GM12873 (cell line): Measurements from ENCODE around the gene KCNRG.

Source experiments
- TF ChIP-seq, protein P1 (sequence below): IDR thresholded peaks from 2 replicates; pipeline ENCODE4 v1.5.1; 2012; ENCODE audit warnings: low read depth, mild to moderate bottlenecking, moderate library complexity, low read length, control low read depth; ENCODE audit not compliant: insufficient read depth; ENCODE audit errors: missing control alignments

KCNRG gene

DNA sequence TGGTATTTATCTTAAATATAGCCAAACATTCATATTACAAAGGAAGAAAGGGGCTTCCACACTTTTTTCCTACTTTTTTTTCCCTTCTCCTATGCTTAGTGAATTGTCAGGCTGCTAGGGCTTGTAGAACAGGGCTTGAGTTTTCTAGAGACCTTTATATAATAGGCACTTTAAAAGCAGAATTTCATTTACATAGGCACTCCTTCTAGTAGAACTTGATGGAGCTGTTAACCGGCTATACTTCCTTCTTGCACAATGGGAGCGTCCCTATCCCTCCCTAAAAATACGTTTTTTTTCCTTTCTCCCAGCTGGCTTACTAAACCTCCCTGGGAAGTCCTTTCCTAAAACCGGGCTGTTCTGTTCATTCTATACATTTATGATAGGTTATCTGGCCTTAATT is 17.3 kb upstream of the KCNRG start:
- TF ChIP-seq, protein P1, sequence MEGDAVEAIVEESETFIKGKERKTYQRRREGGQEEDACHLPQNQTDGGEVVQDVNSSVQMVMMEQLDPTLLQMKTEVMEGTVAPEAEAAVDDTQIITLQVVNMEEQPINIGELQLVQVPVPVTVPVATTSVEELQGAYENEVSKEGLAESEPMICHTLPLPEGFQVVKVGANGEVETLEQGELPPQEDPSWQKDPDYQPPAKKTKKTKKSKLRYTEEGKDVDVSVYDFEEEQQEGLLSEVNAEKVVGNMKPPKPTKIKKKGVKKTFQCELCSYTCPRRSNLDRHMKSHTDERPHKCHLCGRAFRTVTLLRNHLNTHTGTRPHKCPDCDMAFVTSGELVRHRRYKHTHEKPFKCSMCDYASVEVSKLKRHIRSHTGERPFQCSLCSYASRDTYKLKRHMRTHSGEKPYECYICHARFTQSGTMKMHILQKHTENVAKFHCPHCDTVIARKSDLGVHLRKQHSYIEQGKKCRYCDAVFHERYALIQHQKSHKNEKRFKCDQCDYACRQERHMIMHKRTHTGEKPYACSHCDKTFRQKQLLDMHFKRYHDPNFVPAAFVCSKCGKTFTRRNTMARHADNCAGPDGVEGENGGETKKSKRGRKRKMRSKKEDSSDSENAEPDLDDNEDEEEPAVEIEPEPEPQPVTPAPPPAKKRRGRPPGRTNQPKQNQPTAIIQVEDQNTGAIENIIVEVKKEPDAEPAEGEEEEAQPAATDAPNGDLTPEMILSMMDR: no peak

DNA sequence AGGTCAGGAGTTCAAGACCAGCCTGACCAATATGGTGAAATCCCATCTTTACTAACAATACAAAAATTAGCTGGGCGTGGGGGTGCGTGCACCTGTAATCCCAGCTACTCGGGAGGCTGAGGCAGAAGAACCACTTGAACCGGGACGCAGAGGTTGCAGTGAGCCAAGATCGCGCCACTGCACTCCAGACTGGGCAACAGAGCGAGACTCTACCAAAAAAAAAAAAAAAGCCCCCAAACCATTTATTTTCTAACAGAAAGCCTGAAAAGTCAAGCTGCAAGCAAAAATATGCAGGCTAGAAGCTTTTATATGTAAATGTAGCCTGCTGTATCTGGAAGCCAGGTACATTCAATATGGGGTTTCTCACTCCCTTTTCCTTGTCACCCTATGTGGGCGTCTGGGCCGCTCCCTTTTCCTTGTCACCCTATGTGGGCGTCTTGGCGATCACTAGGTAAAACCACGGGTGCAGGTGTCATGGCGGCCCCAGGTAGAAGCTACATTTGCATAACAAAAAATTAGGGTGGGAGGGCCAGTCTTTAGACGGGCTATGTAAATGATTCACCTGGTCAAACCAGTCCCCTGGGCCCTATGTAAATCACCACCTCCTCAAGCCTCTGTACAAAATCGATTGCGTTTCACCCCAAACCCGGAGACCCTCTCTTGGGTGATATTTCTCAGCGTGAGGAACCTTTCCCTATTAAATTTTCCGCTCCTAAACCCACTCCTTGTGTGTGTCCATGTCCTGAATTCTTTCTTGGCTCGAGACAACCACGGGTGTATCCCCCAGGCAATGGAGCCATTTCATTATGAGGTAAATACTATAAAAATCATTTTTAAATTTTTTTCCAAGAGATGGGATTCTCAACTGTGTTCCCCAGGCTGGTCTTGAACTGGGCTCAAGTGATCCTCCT is 16.3 kb upstream of the KCNRG start:
- TF ChIP-seq, protein P1: no peak

DNA sequence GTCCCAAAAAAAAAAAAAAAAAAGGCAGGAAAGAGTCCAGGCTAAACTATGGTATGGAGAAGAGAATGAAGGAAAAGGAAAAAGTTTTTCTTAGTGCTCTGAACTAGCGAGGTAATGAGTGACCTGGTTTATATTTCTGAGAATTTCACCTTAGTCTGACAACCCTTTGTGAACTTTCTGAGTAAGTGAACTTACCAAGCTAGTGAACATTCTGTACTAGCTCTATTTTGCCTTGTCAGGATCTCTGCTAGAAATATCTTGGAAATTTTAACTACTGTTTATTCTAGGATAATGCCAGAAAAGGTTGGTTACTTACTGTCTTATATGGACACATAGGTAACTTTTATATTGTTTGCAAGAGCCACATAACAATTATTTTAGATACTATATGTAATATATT is 14.0 kb upstream of the KCNRG start:
- TF ChIP-seq, protein P1: no peak

DNA sequence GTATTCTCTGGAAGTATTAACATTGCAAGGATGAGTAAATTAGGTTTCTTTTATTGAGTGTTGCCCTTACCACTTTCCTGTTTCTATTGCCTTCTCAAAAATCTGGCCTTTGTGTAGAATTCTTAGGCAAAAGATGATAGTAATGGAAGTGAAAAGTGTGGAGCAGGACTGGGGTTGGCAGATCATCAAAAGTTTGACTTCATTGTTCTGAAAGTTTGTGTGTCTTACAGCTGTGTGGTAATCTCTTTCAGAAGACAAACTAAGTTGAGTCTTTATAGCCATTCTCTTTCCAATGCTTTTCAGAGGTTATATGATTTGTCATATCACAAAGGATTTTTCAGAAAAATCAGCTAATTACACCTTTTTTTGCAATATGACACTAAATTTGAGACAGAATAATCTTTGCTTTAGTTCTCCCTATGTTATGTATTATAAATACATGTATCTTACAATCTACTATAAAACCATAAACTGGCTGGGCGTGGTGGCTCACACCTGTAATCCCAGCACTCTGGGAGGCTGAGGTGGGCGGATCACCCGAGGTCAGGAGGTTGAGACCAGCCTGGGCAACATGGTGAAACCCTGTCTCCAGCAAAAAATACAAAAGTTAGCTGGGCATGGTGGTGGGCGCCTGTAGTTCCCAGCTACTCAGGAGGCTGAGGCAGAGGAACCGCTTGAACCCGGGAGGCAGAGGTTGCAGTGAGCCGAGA is 8.7 kb upstream of the KCNRG start:
- TF ChIP-seq, protein P1: no peak

DNA sequence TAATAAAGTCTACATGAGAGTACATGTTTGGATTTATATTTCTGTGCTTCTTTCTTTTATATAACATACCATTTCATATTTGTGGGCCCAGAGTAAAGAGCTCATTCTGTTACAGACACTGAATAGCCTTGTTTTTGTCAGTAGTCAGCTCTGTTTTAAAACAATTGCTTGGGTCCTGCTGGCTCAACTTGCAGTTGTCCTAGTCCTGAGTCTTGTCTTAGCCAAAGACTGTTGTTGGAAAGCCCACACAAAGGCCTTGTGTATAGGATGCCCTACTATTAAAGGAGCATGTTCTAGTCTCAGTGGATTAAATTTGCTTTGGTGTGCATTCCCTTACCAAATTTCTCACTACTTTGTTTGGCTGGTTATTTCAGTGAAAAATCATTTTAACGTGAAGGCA is 3.8 kb upstream of the KCNRG start:
- TF ChIP-seq, protein P1: no peak

DNA sequence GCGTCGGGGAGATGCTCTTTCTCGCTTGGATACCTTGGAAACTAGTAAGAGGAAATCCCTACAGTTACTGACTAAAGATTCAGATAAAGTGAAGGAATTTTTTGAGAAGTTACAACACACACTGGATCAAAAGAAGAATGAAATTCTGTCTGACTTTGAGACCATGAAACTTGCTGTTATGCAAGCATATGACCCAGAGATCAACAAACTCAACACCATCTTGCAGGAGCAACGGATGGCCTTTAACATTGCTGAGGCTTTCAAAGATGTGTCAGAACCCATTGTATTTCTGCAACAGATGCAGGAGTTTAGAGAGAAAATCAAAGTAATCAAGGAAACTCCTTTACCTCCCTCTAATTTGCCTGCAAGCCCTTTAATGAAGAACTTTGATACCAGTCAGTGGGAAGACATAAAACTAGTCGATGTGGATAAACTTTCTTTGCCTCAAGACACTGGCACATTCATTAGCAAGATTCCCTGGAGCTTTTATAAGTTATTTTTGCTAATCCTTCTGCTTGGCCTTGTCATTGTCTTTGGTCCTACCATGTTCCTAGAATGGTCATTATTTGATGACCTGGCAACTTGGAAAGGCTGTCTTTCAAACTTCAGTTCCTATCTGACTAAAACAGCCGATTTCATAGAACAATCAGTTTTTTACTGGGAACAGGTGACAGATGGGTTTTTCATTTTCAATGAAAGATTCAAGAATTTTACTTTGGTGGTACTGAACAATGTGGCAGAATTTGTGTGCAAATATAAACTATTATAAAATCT is 2.7 kb upstream of the KCNRG start:
- TF ChIP-seq, protein P1: no peak

DNA sequence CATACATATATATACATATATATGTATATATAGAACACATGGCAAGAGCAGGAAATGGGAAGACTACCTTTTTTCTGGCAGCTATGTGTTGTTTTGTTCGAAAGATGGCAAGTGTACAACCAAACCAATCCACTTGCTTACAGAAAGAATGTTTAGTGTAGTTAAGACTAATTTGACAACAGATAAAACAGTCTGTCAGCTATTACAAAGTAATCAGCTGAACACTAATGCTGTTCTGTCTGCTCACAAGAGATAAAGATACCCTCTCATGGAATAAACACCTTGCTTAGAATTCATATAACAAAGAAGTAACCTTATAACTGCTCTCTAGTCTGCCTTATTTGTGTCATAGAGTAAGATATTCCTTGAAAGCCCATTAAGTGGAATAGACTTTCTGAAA is 858 bp upstream of the KCNRG start:
- TF ChIP-seq, protein P1: no peak
